ENCODE data around the gene CCN2.
A peak's percentile ranks its signal among the peaks of the same experiment; 100 is the strongest.

CCN2 gene

GRCh38 chr6:131966443-131966842, 15.3 kb upstream of the CCN2 start:
- no peak for DNase-seq (ENCODE audit: low spot score)

GRCh38 chr6:131963063-131963462, 11.9 kb upstream of the CCN2 start:
- DNase-seq (ENCODE audit: low spot score), result no peak

GRCh38 chr6:131960371-131961133, 9.4 kb upstream of the CCN2 start:
- peak; percentile 25 for DNase-seq (ENCODE audit: low spot score)

- no peak for DNase-seq (ENCODE audit: low spot score)
Measured at GRCh38 chr6:131958542-131959470, 7.6 kb upstream of the CCN2 start.

- no peak for DNase-seq (ENCODE audit: low spot score)
Measured at GRCh38 chr6:131958095-131958494, 6.9 kb upstream of the CCN2 start.

- DNase-seq (ENCODE audit: low spot score), result no peak
Measured at GRCh38 chr6:131955876-131956275, 4.7 kb upstream of the CCN2 start.

GRCh38 chr6:131955192-131955591, 4.0 kb upstream of the CCN2 start:
- DNase-seq (ENCODE audit: low spot score), result no peak

GRCh38 chr6:131954775-131955107, 3.6 kb upstream of the CCN2 start:
- DNase-seq (ENCODE audit: low spot score), result peak; percentile 48

- DNase-seq (ENCODE audit: low spot score), result peak; percentile 26
Measured at GRCh38 chr6:131954059-131954774, 3.0 kb upstream of the CCN2 start.

GRCh38 chr6:131952886-131953509, 1.8 kb upstream of the CCN2 start:
- DNase-seq (ENCODE audit: low spot score), result no peak

GRCh38 chr6:131951576-131952230, 531 bp upstream of the CCN2 start:
- no peak for DNase-seq (ENCODE audit: low spot score)

GRCh38 chr6:131949909-131950766, 1.0 kb downstream of the CCN2 start:
- DNase-seq (ENCODE audit: low spot score), result peak; percentile 67

- DNase-seq (ENCODE audit: low spot score), result no peak
Measured at GRCh38 chr6:131949620-131949908, 1.6 kb downstream of the CCN2 start.

- DNase-seq (ENCODE audit: low spot score), result peak; percentile 28
Measured at GRCh38 chr6:131948692-131949619, 2.2 kb downstream of the CCN2 start.

GRCh38 chr6:131947986-131948661, 3.0 kb downstream of the CCN2 start:
- DNase-seq (ENCODE audit: low spot score), result no peak

- peak; percentile 8 for DNase-seq (ENCODE audit: low spot score)
Measured at GRCh38 chr6:131946992-131947955, 3.9 kb downstream of the CCN2 start.

- no peak for DNase-seq (ENCODE audit: low spot score)
Measured at GRCh38 chr6:131946404-131946991, 4.7 kb downstream of the CCN2 start.

GRCh38 chr6:131945971-131946370, 5.2 kb downstream of the CCN2 start:
- no peak for DNase-seq (ENCODE audit: low spot score)
